GM10248 (cell line): ENCODE data around the gene TNFSF15.

Experiments
- CTCF ChIA-PET: fragments of 300-600 bp; sonication (Branson Sonifier 250); formaldehyde crosslinking; extraction: SDS; loops from one replicate; lab custom pipeline; 2021; ENCODE audit warnings: antibody characterized with exemption; lab: Yijun Ruan, JAX
- POLR2A ChIA-PET: fragments of 350-650 bp; sonication (Branson Sonifier 250); formaldehyde crosslinking; extraction: SDS; loops from one replicate; lab custom pipeline; 2020; ENCODE audit warnings: antibody characterized with exemption; lab: Yijun Ruan, JAX
- DNase-seq: peaks from one replicate; pipeline ENCODE4 v3.0.0; 2012; ENCODE audit errors: extremely low spot score
- CTCF ChIP-seq: IDR thresholded peaks from 2 replicates; pipeline ENCODE4 v1.5.1; 2012; ENCODE audit warnings: mild to moderate bottlenecking, low read depth; ENCODE audit errors: extremely low read depth, missing control alignments, control extremely low read depth

TNFSF15 gene

GRCh38 chr9:114806526-114806900, 674 bp upstream of the TNFSF15 start:
- CTCF ChIA-PET: interaction anchor here (0.8 kb wide), 1 partner anchor 36 kb away, joined by 3 read pairs; no protein-coding TSS in a partner anchor
- TF ChIP-seq CTCF: no peak
- POLR2A ChIA-PET: no interaction called here
- no peak for DNase-seq

- ChIA-PET CTCF (no interaction called here), POLR2A (no interaction called here)
- TF ChIP-seq CTCF: no peak
- no peak for DNase-seq
These were observed 1.3 kb downstream of the TNFSF15 start for GRCh38 chr9:114804505-114804904.

GRCh38 chr9:114803479-114804265, 2.2 kb downstream of the TNFSF15 start:
- TF ChIP-seq CTCF: no peak
- ChIA-PET CTCF (no interaction called here), POLR2A (no interaction called here)
- no peak for DNase-seq

- no peak for TF ChIP-seq CTCF
- ChIA-PET POLR2A (no interaction called here), CTCF (interaction anchor here (1.0 kb wide), 1 partner anchor 23 kb away, joined by 3 read pairs; no protein-coding TSS in a partner anchor)
- no peak for DNase-seq
These were observed 5.9 kb downstream of the TNFSF15 start for GRCh38 chr9:114799925-114800324.

GRCh38 chr9:114799441-114799840, 6.4 kb downstream of the TNFSF15 start:
- ChIA-PET POLR2A (no interaction called here), CTCF (interaction anchor here (0.9 to 1.0 kb wide), 2 partner anchors 9 to 23 kb away, joined by 3 read pairs; no protein-coding TSS in a partner anchor)
- DNase-seq: no peak
- TF ChIP-seq CTCF: no peak

GRCh38 chr9:114798780-114799427, 6.9 kb downstream of the TNFSF15 start:
- no peak for DNase-seq
- ChIA-PET CTCF (interaction anchor here (0.9 to 1.0 kb wide), 2 partner anchors 9 to 22 kb away, joined by 3 read pairs; no protein-coding TSS in a partner anchor), POLR2A (no interaction called here)
- TF ChIP-seq CTCF: no peak
